ENCODE data around the gene ZNF581.

The ZNF581 gene

DNA sequence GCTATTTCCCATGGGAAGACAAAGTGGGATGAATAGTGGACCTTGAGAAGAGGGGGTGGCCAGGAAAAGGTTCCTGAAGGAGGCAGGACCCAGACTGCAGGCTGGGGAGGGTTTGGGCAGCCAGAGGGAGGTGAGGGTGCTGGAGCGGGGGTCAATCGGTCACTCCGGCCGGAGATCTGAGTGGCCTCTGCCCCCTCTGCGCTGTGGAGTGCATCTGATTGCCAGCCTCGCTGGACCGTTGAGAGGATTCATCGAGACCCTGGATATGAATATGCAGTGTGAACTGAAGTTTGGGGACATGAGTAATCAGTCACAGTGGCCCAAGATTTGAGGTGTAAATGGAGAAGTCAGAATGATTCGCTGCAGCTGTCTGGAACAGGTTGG, 8.1 kb upstream of the ZNF581 start:
- no peak for DNase-seq

GRCh38 chr19:55635856-55636440, 7.5 kb upstream of the ZNF581 start:
- DNase-seq = no peak

DNA sequence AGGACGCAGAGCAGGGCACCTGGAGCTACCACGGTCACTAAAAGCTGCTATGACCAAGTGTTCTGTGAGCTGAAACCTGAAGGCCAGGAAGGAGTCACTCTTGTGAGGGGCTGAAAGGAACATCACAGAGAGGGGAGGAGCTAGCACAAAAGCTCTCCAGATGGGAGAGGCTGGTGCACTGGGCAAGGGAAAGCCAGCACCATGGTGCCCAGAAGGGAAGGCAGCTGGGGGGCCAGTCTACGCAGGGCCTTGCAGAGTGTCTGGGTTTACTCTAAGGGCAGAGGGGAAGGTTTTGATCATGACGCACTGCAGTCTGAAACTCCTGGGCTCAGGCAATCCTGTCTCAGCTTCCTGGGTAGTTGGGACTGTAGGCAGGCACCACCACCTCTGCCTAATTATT, 6.7 kb upstream of the ZNF581 start:
- no peak for DNase-seq

DNA sequence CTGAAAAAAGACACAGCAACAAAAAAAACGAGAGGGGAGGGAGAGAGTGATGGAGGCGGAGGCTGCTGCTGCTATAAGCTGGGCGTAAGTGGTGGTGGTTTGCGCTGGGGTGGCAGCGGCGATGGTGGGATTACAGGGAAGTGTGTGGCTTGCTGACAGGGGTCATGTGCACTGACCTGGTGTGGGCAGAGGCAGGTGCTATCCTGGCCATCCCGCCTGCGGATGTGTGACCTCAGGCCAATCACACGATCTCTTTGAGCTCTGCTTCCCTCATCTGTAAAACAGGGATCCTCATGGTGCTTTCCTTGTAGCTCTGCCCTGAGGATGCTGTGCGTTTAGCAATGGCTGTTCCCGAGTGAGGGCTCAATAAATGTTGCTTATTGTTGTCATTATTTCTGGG, 5.9 kb upstream of the ZNF581 start:
- no peak for DNase-seq

DNA sequence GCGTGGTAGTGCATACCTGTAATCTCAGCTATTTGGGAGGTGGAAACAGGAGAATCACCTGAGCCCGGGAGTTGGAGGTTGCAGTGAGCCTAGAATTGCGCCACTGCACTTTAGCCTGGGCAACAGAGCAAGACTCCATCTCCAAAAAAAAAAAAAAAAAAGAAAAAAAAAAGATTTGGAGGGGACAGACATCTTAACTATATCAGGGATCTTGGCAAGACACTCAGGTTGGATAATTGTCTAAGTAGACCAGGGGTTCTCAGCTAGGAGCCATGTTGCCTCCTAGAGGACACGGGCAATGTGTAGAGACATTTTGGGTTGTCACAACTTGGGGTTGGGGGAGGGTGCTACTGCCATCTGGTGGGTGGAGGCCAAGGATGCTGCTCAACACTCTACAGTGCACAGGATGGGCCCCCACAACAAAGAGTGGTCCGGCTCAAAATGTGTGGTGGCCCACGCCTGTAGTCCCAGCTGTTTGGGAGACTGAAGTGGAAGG, 4.5 kb upstream of the ZNF581 start:
- peak; percentile 47 to 61 for DNase-seq

GRCh38 chr19:55640043-55640576, 3.3 kb upstream of the ZNF581 start:
- DNase-seq = peak; percentile 42 to 47

GRCh38 chr19:55640577-55641425, 2.6 kb upstream of the ZNF581 start, which contains the start of gene ZNF580:
Gene ZNF580 (plus strand): TSS chr19:55641002. CDS start chr19:55642509, 1,507 bp downstream.
- DNase-seq = peak in 1 of 2 donors; percentile 59

DNA sequence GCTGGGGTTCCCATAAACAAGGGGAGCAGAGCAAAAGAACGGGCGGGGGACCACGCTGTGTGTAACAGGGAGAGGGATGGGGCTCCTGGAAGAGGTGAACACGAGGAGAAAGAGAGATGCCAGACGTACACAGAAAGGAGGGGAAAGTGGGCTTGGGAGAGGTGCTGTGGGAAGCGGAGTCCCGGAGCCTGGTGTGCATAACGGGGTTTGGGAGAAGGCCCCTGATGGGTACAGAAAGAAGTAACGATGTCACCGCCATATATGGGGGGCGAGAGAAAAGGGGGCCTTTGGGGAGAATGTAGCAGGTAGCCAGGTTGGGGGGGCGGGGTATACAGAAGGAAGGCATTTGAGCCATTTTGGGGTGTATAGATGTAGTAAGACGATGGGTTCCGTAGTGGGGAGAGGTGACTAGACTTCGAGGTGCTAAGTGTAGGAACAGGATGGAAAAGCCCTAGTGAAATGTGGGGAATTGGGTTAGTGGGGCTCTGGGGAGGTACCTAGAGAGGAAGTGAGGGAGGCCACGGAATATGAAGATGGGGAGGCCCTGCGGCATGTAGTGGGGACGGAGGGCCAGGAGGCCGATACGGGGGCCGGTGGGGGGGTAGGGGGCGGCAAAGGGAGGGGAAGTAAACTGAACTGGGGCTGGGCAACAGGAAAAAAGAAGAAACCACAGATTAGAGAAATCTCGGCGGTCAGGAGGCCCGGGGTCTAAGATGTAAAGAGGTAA, 1.9 kb upstream of the ZNF581 start:
- DNase-seq = no peak

- no peak for DNase-seq
These were observed 1.1 kb upstream of the ZNF581 start for GRCh38 chr19:55642153-55643002.

DNA sequence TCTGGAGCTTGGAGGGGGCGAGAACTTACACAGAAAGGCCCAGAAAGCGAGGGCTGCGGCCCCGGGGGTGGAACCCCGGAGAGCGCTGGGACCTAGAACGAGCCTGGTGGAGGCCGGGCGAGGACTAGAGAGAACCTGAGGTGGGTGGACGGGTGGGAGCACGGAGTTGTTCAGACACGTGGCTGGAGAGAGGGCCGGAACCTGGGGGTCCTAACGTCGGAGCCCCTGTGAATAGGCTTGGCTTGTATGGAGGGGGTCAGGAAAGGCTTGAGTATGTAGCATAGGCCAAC, 383 bp downstream of the ZNF581 start:
- DNase-seq = no peak

- no peak for DNase-seq
These were observed 863 bp downstream of the ZNF581 start for GRCh38 chr19:55644191-55644833.

DNA sequence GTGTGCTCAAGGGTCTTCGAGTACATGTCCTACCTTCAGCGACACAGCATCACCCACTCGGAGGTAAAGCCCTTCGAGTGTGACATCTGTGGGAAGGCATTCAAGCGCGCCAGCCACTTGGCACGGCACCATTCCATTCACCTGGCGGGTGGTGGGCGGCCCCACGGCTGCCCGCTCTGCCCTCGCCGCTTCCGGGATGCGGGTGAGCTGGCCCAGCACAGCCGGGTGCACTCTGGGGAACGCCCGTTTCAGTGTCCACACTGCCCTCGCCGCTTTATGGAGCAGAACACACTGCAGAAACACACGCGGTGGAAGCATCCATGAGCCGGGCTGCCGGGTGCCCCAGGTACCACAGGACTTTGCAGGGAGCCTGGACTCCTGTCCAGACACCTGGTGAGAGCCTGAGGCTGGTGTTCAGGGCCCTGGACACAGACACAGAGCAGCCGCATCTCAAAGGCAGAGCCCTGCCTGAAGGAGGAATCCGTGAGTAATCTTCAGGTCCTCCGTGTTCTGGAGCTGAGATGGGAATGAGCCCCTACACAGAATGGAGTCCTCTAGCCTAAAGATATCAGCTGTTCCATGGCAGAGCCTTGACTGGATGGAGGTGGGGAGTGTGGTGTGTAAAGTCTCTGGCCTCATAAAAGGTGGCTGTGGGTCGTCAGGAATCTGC, 1.5 kb downstream of the ZNF581 start:
- DNase-seq = no peak

DNA sequence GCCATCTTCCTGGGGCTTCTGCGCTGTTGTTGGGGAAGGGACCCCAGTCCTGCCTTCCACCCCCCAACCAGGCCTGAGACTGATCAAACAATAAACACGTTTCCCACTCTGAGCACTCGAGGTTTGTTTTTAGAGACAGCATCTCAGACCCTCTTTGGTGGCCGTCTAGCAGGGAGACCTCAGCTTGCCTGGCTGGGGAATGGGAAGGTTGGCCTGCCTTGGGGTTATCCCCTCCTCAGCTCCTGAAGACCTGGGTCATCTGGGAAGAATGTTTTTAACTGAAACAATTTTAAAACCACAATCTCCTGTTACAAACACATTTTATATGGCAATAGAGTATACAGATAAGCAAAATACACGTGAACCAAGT, 2.0 kb downstream of the ZNF581 start:
- no peak for DNase-seq

GRCh38 chr19:55646889-55647731, 3.7 kb downstream of the ZNF581 start:
- no peak for DNase-seq

GRCh38 chr19:55647732-55648584, 4.5 kb downstream of the ZNF581 start, which contains the start of gene CCDC106:
Gene CCDC106 (plus strand): TSS chr19:55648212. CDS start chr19:55649047, 835 bp downstream.
- peak in 1 of 2 donors; percentile 38 for DNase-seq

DNA sequence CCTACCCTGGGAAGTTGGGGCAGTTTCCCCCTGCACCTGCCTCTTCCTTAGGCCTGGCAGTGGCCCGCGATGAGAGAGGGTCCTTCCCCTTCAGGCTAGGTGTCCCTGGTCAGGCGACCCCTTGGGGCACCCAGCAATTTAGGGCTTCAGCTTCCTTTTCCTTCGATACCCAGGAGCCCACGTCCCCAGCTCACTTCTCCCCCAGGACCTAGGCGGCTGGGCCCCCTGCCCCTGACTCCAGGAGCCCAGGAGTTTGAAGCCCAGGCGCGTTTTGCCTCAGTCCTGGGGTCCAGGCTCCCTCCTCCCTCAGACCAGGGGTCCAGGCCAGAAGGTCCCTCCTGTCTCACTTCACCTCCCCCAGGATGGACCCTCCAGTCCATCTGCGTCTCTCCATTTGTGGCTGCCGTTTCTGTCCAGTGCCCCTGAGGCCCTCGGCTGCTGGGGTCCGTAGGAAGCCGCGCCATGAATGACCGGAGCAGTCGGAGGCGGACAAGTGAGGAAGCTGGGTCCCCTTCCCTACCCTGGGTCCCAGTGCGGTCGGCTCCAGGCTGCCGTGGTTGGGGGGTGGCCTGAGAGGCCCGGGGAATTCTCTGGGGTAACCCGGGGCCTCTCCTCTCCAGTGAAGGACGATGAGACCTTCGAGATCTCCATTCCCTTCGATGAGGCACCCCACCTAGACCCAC, 5.3 kb downstream of the ZNF581 start:
- no peak for DNase-seq

GRCh38 chr19:55649268-55650125, 6.0 kb downstream of the ZNF581 start:
- no peak for DNase-seq

- DNase-seq = no peak
These were observed 6.7 kb downstream of the ZNF581 start for GRCh38 chr19:55650126-55650557.
